Measurements from ENCODE around the gene MBNL1.

DNA sequence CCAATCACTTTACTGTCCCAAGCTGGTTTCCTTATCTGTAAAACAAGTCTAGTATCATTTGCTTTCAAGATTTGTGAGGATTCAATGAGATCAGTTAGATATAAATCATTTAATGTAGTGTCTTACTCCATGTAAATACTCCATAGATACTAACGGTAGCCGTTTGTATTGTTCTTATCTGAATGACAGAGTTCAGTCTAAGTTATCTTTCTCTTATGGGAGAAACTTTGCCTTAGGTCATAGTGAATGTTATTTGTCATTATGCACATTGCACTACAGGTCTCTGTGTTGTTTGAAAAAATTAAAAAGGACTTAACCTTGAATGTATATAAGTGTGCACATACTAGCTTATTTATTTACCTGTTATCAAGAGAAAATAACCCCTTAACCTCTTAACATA, 44.7 kb downstream of the MBNL1 start:
- TF ChIP-seq, protein P1, sequence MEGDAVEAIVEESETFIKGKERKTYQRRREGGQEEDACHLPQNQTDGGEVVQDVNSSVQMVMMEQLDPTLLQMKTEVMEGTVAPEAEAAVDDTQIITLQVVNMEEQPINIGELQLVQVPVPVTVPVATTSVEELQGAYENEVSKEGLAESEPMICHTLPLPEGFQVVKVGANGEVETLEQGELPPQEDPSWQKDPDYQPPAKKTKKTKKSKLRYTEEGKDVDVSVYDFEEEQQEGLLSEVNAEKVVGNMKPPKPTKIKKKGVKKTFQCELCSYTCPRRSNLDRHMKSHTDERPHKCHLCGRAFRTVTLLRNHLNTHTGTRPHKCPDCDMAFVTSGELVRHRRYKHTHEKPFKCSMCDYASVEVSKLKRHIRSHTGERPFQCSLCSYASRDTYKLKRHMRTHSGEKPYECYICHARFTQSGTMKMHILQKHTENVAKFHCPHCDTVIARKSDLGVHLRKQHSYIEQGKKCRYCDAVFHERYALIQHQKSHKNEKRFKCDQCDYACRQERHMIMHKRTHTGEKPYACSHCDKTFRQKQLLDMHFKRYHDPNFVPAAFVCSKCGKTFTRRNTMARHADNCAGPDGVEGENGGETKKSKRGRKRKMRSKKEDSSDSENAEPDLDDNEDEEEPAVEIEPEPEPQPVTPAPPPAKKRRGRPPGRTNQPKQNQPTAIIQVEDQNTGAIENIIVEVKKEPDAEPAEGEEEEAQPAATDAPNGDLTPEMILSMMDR (IDR thresholded peaks at IDR 0.05), result no peak
- TF ChIP-seq ZFX (IDR thresholded peaks at IDR 0.05; ENCODE audit: borderline replicate concordance), result no peak
